BE2C (cell line): ENCODE results near the gene NTRK2.

Source experiments
- DNase-seq: peaks from one replicate; pipeline ENCODE4 v3.0.0-alpha.2; 2020
- H3K27me3 ChIP-seq: fragments of 250-450 bp; sonication (Bioruptor Pico); 2 replicates; pipeline ENCODE4 v1.5.1; 2020; ENCODE audit warnings: mild to moderate bottlenecking
- H3K36me3 ChIP-seq: fragments of 250-450 bp; sonication (Bioruptor Pico); 2 replicates; pipeline ENCODE4 v1.5.1; 2020; ENCODE audit warnings: mild to moderate bottlenecking
- H3K4me1 ChIP-seq: fragments of 250-450 bp; sonication (Bioruptor Pico); 2 replicates; pipeline ENCODE4 v1.5.1; 2020
- H3K4me3 ChIP-seq: 2 replicates; pipeline ENCODE4 v1.5.1; 2011; ENCODE audit warnings: low read depth, low read length
- H3K9me3 ChIP-seq: fragments of 250-450 bp; sonication (Bioruptor Pico); 2 replicates; pipeline ENCODE4 v1.5.1; 2020
- TF ChIP-seq, protein P1 (sequence below): IDR thresholded peaks from 2 replicates; pipeline ENCODE4 v1.5.1; 2012; ENCODE audit warnings: mild to moderate bottlenecking, low read depth, low read length

NTRK2 gene

DNA sequence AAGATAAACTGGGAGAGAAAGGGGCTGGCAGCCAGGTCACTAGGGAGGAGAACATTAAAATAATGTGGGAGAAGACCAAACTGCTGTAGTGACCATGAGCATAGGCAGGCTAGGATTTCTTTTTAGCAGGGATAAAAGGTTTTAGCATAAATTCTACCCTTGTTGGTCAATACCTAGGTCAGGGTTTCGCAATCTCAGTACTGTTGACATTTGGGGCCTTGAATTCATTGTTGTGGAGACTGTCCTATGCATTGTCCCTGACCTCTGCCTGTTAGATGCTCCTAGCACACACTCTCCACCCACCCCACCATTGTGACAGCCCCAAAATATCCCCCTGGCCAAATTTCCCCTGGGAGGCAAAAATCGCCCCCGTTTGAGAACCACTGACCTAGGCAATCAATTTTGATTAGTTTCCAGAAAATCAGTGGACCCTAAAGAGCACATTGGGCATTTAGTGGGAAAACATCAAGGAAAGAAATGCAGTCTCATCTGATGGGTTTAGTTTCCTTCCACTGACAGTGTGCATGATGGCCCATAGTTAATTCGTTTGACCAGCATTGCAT is 181.4 kb downstream of the NTRK2 start:
- Histone ChIP-seq H3K36me3 (no peaks in the 10 kb centered on the region), H3K27me3 (no peaks in the 10 kb centered on the region), H3K9me3 (no peaks in the 10 kb centered on the region), H3K4me1 (no peaks in the 10 kb centered on the region), H3K4me3 (no peak overlapping the region)
- no peak for DNase-seq
- TF ChIP-seq, protein P1, sequence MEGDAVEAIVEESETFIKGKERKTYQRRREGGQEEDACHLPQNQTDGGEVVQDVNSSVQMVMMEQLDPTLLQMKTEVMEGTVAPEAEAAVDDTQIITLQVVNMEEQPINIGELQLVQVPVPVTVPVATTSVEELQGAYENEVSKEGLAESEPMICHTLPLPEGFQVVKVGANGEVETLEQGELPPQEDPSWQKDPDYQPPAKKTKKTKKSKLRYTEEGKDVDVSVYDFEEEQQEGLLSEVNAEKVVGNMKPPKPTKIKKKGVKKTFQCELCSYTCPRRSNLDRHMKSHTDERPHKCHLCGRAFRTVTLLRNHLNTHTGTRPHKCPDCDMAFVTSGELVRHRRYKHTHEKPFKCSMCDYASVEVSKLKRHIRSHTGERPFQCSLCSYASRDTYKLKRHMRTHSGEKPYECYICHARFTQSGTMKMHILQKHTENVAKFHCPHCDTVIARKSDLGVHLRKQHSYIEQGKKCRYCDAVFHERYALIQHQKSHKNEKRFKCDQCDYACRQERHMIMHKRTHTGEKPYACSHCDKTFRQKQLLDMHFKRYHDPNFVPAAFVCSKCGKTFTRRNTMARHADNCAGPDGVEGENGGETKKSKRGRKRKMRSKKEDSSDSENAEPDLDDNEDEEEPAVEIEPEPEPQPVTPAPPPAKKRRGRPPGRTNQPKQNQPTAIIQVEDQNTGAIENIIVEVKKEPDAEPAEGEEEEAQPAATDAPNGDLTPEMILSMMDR = no peak

DNA sequence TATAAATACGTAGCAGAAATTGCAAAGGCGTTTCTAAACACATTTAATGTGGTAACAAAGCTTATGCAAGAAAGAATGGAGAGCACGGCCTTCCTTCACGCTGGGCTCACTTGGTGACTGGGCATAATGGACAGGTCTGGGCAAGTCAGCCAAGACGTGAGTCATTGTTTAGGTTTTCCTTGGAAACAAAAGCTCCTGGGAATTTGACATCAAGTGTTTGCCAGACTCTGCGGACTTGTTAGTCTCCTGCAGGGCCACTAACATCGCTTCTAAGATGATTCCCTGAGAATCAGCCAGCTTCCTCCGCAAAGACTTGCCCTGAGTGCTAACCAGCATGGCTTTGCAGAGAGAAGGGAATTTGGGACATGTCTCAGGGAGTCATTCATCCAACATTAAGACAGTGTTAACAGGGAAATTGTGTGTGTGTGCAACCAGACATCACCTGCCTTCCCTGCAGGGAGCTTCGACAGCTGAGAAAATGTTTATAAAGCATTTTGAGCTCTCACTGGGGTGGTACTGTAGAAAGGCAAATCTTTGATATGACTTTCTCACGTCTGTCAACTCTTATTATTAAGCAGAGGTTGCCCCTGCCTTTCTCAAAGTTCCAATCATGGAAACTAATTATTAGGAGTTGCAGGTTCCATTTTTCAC is 182.5 kb downstream of the NTRK2 start:
- Histone ChIP-seq H3K4me1 (no peaks in the 10 kb centered on the region), H3K9me3 (no peaks in the 10 kb centered on the region), H3K36me3 (no peaks in the 10 kb centered on the region), H3K4me3 (no peak overlapping the region), H3K27me3 (no peaks in the 10 kb centered on the region)
- TF ChIP-seq, protein P1 = no peak
- no peak for DNase-seq

DNA sequence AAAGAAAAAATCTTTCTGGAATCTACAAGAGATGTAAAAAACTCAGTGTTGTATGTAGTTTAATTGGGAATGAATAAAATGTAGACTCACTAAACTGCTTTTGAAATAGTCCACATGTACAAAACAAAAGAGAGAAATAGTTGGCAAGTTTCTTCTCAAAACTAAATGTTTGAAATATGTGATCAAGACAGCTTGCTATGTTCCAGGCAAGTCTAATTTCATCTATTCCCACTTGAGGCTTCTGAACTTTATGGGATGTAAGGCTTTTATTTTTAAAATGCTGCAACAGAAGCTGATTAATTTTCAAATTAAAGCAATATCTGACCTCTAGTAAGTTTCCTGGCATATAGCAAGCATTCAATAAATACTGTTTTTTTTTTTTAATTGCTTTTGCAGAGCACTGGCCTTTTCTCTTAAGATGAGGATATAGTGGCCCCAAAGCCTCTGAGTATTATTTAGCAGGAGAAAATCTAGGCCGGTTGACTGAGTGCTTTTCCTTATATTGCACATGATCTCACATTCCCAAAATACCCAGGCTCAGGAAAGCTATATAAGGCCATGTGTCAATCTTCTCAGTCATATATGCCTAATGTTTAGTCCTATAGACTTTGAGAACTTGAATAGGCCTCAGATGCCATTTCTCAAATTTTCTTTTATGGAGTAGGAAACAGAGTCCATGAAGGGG is 183.2 kb downstream of the NTRK2 start:
- Histone ChIP-seq H3K9me3 (no peaks in the 10 kb centered on the region), H3K4me1 (no peaks in the 10 kb centered on the region), H3K4me3 (no peak overlapping the region), H3K27me3 (no peaks in the 10 kb centered on the region), H3K36me3 (no peaks in the 10 kb centered on the region)
- TF ChIP-seq, protein P1 = no peak
- no peak for DNase-seq

DNA sequence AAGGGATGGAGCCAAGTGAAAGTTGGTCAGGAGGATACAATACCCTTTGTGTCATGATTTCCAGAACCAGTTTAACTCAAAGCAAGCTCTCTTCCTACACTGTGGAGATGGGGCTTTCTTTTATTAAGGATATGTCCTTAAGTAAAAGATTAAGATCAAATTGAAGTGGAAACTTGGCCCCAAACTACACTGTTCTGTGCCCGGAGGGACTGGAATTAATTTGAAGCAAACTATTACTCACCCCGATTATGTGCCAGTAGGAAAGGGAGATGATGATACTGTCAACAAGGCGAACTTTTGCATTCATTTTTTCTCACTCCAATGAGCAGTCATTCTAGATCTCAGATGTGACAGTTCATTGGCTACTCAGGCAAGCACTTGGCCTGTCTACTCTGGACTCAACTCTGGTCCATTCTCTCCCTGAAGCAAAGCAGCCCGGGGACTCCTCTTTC is 186.7 kb downstream of the NTRK2 start:
- Histone ChIP-seq H3K4me1 (no peaks in the 10 kb centered on the region), H3K9me3 (no peaks in the 10 kb centered on the region), H3K4me3 (no peak overlapping the region), H3K36me3 (no peaks in the 10 kb centered on the region), H3K27me3 (no peaks in the 10 kb centered on the region)
- TF ChIP-seq, protein P1 = no peak
- DNase-seq = no peak

DNA sequence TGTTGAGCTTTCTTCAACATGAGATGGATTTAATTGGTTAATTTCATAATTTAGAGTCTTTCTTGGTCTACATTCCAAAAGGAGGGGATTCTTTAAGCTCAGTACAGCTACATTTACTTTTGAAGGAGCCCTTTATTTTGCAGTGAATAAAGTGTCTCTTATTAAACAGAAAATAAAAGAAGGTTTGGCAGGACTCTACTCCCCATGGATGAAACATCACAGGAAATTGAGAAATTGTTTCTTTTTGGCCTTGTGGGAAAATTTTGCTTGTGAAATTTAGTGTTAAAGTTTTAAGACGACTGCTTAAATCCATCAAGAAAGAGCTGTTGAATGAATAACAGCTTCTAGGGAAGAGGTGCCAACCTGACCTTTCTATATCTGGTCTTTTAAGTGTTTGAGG is 187.7 kb downstream of the NTRK2 start:
- no peaks in the 10 kb centered on the region for H3K36me3 ChIP-seq
- no peaks in the 10 kb centered on the region for H3K27me3 ChIP-seq
- DNase-seq = no peak
- H3K4me3 ChIP-seq = no peak overlapping the region
- no peaks in the 10 kb centered on the region for H3K4me1 ChIP-seq
- no peaks in the 10 kb centered on the region for H3K9me3 ChIP-seq
- TF ChIP-seq, protein P1 = no peak

DNA sequence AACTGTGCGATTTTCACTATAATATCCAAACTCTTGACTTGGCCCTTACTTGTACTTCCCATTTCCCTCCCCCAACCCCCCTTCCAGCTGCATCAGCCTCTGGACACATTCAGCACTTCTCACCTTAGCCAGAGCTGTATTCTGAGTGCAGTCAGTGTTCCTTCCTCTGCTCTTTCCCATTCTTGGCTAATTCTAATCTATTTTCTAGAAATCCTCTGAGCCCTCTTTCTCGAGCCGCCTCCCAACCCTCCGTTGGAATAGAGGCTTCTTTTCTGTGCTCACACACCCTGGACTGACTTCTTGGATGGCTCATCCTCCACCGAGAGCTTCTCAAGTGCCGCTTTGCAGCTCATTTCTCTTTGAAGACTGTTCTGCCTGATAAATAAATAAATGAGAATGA is 188.8 kb downstream of the NTRK2 start:
- DNase-seq = no peak
- Histone ChIP-seq H3K4me3 (no peak overlapping the region), H3K9me3 (no peaks in the 10 kb centered on the region), H3K27me3 (no peaks in the 10 kb centered on the region), H3K4me1 (no peaks in the 10 kb centered on the region), H3K36me3 (no peaks in the 10 kb centered on the region)
- TF ChIP-seq, protein P1 = no peak
